ENCODE measurements around the gene GSTA2. TPM values are rescaled to one million over a fixed set of nuclear protein-coding genes. Genes with fewer than 3 reads are reported as not detected.

Gene GSTA2
- total and polyA plus RNA-seq, 2 of the 13 experiments (the other 11 are each of a cell fraction or from before 2014, with no cell fraction given): 0.75 to 13.7 TPM

DNA sequence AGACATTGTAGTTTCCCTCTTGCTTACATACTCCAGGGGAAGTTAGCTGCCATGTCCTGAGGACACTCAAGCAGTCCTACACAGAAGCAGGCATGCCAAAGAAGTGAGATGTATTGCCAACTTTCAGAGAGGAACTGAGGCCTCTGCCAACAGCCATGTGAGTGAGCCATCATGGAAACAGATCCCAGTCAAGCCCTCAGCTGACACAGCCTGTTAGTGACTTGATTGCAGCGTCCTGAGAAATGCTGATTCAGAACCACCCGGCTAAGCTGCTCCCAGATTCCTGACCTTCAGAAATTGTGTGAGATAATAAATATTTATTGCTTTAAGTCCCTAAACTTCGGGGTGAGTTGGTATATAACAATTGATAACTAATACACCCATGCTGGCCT, 38.1 kb downstream of the GSTA2 start (continued):
- TF ChIP-seq ZNF414 (CRISPR knock-in tag; IDR thresholded peaks at IDR 0.05) (no peak), ZC3H4 (CRISPR knock-in tag; IDR thresholded peaks at IDR 0.05; ENCODE audit: borderline replicate concordance) (peak; percentile 86; the same call in 1 of the 2 replicates), ZNF816 (CRISPR knock-in tag; IDR thresholded peaks at IDR 0.05; ENCODE audit: borderline replicate concordance) (no peak), ATF6 (CRISPR knock-in tag; conservative IDR thresholded peaks at IDR 0.05) (no peak), MXD4 (CRISPR knock-in tag; IDR thresholded peaks at IDR 0.05) (no peak), NFKBIZ (CRISPR knock-in tag; IDR thresholded peaks at IDR 0.05) (no peak), ARID2 (CRISPR knock-in tag; IDR thresholded peaks at IDR 0.05; ENCODE audit: borderline replicate concordance) (0 out of 2 replicates have a peak, but pooled peaks have one; percentile 43), MXI1 (IDR thresholded peaks at IDR 0.05; ENCODE audit: borderline replicate concordance, low read depth, low read length) (0 out of 3 replicates have a peak, but pooled peaks have one; percentile 8), ZNF230 (CRISPR knock-in tag; IDR thresholded peaks at IDR 0.05) (no peak), PPARG (CRISPR knock-in tag; conservative IDR thresholded peaks at IDR 0.05) (no peak), PRDM10 (CRISPR knock-in tag; IDR thresholded peaks at IDR 0.05; ENCODE audit: low read depth) (no peak), DBP (CRISPR knock-in tag; IDR thresholded peaks at IDR 0.05; ENCODE audit: not compliant biosample characterization) (no peak), U2AF1 (optimal IDR thresholded peaks at IDR 0.05; ENCODE audit: low read depth, low read length) (peak; percentile 19), ZNF782 (CRISPR knock-in tag; IDR thresholded peaks at IDR 0.05; ENCODE audit: borderline replicate concordance) (no peak), MED8 (CRISPR knock-in tag; IDR thresholded peaks at IDR 0.05; ENCODE audit: insufficient replicate concordance) (no peak), GMEB2 (CRISPR knock-in tag; IDR thresholded peaks at IDR 0.05; ENCODE audit: low read depth) (no peak), GTF3A (CRISPR knock-in tag; conservative IDR thresholded peaks at IDR 0.05) (no peak), ATRX (CRISPR knock-in tag; IDR thresholded peaks at IDR 0.05; ENCODE audit: borderline replicate concordance) (no peak)
- TF ChIP-seq, protein P1, sequence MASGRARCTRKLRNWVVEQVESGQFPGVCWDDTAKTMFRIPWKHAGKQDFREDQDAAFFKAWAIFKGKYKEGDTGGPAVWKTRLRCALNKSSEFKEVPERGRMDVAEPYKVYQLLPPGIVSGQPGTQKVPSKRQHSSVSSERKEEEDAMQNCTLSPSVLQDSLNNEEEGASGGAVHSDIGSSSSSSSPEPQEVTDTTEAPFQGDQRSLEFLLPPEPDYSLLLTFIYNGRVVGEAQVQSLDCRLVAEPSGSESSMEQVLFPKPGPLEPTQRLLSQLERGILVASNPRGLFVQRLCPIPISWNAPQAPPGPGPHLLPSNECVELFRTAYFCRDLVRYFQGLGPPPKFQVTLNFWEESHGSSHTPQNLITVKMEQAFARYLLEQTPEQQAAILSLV (CRISPR knock-in tag; IDR thresholded peaks at IDR 0.05; ENCODE audit: borderline replicate concordance): no peak
